NCI-H2227 (cell line): Measurements from ENCODE around the gene OSBPL5.

ENCODE experiments used
- DNase-seq: peaks from one replicate; lab custom pipeline; 2025; ENCODE audit not compliant: unreplicated experiment; lab: John Stamatoyannopoulos, UW

OSBPL5 gene

DNA sequence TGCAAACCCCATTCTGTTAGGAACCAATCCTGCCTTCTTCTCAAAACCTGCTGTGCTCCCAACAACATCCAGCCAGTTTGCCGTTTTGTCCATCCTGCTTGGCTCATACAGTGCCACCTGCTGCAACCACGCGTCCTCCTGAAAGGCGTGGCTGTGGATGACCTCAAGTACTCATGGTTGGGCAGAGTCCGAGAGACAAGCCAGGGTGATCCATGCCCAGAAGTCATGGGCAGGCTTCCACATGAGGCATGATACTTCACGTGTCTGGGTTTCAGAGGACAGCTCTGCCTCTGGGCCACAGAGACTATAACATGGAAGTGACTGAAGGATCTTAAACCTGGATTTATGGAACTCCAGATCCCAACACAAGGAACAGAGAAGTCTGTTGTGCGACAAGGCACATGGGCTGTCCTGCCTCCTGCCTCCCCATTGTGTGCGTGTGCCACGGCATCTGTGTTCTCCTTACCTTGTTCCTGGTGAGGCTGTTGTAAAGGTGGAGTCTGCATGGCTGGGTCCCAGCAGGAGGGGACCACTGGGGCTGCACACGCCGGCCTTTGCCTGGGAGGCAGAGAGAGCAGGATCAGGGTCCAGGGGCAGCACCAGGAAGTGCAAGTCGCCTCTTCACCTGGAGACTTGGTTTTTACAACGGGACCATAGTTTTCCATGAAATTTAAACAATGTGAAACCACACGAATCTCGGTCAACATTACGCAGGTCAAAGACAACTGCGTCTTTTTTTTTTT, 123.2 kb downstream of the OSBPL5 start:
- no peak for DNase-seq

DNA sequence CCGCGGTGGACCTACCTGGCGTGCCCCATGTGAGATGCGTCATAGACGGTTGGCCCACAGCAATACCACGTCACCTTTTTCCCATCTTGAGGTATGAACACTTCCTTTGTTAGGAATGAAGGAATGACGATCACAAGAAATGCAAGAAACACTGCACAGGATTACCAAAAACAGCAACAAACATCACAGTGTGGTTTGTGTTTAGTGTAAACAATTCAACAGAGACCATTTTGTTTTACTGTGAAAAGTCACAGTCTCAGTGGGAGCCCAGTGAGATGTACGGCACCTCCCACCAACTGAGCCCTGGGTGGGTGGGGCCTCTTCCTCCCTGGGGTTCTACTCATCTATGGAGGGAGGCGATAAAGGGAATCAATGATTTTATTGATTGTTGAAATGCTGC, 124.2 kb downstream of the OSBPL5 start:
- DNase-seq = no peak

DNA sequence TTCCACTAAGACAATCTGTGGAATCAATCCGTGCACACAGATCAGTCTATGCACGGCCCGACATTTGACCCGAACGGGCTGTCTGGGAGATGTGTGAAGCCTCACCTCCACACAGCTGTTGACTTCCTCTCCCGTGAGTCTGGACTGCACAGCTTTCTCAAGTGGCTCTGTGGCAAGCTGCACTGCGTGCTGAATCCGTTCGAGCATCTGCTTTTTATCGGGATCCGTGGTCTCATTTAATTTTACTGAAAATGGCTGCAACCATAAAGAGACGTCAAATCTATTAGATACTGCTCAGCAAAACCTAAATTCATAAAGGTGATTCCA, 127.2 kb downstream of the OSBPL5 start:
- no peak for DNase-seq
